Measurements from ENCODE around the gene MTUS2.

Gene MTUS2

DNA sequence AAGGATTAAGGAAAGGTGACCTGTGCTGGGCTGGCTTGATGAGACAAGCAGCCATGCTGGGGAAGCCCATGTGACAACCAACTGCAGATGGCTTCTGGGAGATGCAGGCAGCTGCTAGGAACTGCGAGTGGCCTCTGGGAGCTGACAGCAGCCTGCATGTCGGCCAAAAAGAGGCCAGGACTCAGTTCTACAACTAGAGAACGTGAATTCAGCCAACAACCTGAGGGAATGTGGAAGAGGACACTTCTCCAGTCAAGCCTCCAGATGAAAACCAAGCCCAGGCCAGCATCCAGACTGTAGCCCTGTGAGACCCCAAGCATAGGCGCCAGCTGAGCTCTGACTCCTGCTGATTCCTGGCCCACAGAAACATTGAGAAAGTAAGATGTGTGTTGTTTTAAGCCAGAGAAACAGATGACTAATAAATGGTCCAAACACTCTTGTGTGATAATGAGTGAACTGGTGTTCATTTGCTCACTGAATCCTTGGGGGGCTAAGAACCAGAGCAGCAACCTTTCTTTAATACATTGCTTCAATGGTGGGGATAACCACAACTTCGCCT is 730.4 kb downstream of the MTUS2 start:
- DNase-seq (ENCODE audit: low read depth): no peak

DNA sequence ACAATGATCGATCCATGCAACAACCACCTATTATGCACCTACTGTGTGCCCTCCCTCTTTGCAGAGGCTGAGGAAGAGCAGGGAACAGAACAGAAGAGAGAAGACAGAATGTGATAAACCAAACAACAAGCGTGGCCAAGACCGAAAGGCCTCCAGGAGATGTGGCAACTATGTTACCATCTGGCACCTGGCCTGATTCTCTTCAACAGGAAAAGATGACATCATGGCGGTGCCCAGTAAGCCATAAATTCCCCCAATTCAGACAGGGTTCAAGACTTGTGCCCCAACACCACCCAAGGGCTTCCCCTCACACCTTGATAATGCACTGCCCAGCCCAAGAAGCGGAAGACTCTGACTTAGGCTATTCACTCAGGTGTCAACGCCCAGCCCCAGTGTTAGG is 731.1 kb downstream of the MTUS2 start:
- no peak for DNase-seq (ENCODE audit: low read depth)
